K562 (cell line): ENCODE results near the gene GRIP1. TPM values are rescaled to one million over a fixed set of nuclear protein-coding genes. Genes with fewer than 3 reads are reported as not detected.

Experiments
- ATAC-seq: fragments of 200-7000 bp; cut with Tn5 transposase; 3 replicates; pipeline ENCODE4 v1.9.1; 2020; ENCODE audit warnings: moderate library complexity
- BruUV-seq: library from RNA; stranded (reverse); fragments of 400-500 nt; replicated peaks from 2 replicates; lab custom pipeline; 2021; lab: Mats Ljungman, UMichigan
- CTCF ChIA-PET: fragments of 300-600 bp; formaldehyde crosslinking; extraction: SDS; loops from one replicate; lab custom pipeline; 2021; ENCODE audit warnings: low intra/inter-chr PET ratio; lab: Yijun Ruan, JAX
- POLR2A ChIA-PET: fragments of 300-600, 350-650 bp; sonication (Branson Sonifier 250); formaldehyde crosslinking; extraction: SDS; loops from one replicate; lab custom pipeline; 2021; ENCODE audit warnings: antibody characterized with exemption, inconsistent platforms; lab: Yijun Ruan, JAX
- DNase-seq, 4 experiments: peaks; one replicate each; pipeline versions ENCODE4 v3.0.0 to v3.0.0-alpha.2; 2011 to 2018; ENCODE audit warnings: low spot score in 3 of 4, mixed read lengths in 3 of 4; ENCODE audit errors: extremely low read depth in 1 of 4
- FAIRE-seq: peaks from 2 replicates; lab custom pipeline; 2011; peaks lifted over from hg19 to GRCh38; lab: Jason Lieb, UNC
- H2AFZ ChIP-seq: 2 replicates; pipeline ENCODE4 v1.6.0; 2011; ENCODE audit warnings: low read depth, low read length, control low read depth, inconsistent platforms
- H3K27ac ChIP-seq: fragments of 200-600 bp; 3 replicates; pipeline ENCODE4 v1.8.0; 2011; ENCODE audit warnings: low read depth, mild to moderate bottlenecking, control low read depth, inconsistent platforms, low read length, moderate library complexity, mixed read lengths; ENCODE audit errors: extremely low read depth
- H3K27me3 ChIP-seq, 2 experiments: fragments of 300-600 bp in 1 of 2; 2 replicates in 1 of 2; 3 replicates in 1 of 2; pipeline versions ENCODE4 v1.6.0 to v1.8.0; 2011; ENCODE audit warnings: inconsistent platforms in 2 of 2, low read length in 2 of 2, mild to moderate bottlenecking in 1 of 2, mixed read lengths in 1 of 2, moderate library complexity in 1 of 2; ENCODE audit not compliant: control insufficient read depth in 2 of 2, insufficient read depth in 2 of 2
- H3K36me3 ChIP-seq: fragments of 300-600 bp; 3 replicates; pipeline ENCODE4 v1.8.0; 2011; ENCODE audit warnings: mild to moderate bottlenecking, low read length, inconsistent platforms; ENCODE audit not compliant: control insufficient read depth, insufficient read depth
- H3K4me1 ChIP-seq, 2 experiments: fragments of 200-600 bp in 1 of 2; replicated peaks in 1 of 2; 2 replicates in 1 of 2; 3 replicates in 1 of 2; pipeline versions ENCODE4 v1.5.1 to v1.8.0; 2011; ENCODE audit warnings: inconsistent platforms in 2 of 2, low read length in 2 of 2, mild to moderate bottlenecking in 1 of 2, mixed read lengths in 1 of 2, moderate library complexity in 1 of 2; ENCODE audit not compliant: control insufficient read depth in 2 of 2, insufficient read depth in 2 of 2
- H3K4me2 ChIP-seq: 2 replicates; pipeline ENCODE4 v1.6.1; 2011; ENCODE audit warnings: low read length, control low read depth, inconsistent platforms, mixed read lengths; ENCODE audit not compliant: insufficient read depth
- H3K4me3 ChIP-seq: fragments of 200-600 bp; sonication (generic), shearing (Covaris generic); 2 replicates; pipeline ENCODE4 v1.5.1; 2016; ENCODE audit warnings: control low read depth, inconsistent platforms
- H3K79me2 ChIP-seq: fragments of 200-600 bp; 3 replicates; pipeline ENCODE4 v1.8.0; 2011; ENCODE audit warnings: low read length, inconsistent platforms; ENCODE audit not compliant: control insufficient read depth, insufficient read depth
- H3K9ac ChIP-seq, 2 experiments: 2 replicates each; pipeline versions ENCODE4 v1.6.0 to v1.6.1; 2011; ENCODE audit warnings: low read depth in 2 of 2, low read length in 2 of 2, control low read depth in 1 of 2, inconsistent platforms in 1 of 2, mild to moderate bottlenecking in 1 of 2, mixed read lengths in 1 of 2; ENCODE audit not compliant: insufficient read depth in 1 of 2
- H3K9me1 ChIP-seq: one replicate; pipeline ENCODE4 v1.6.0; 2011; ENCODE audit warnings: inconsistent platforms, mild to moderate bottlenecking, low read length, moderate library complexity; ENCODE audit not compliant: control insufficient read depth, insufficient read depth
- H3K9me3 ChIP-seq: replicated peaks from 2 replicates; pipeline ENCODE4 v1.5.1; 2011; ENCODE audit warnings: low read depth, low read length, inconsistent platforms; ENCODE audit not compliant: control insufficient read depth, insufficient read depth
- H4K20me1 ChIP-seq: replicated peaks from 2 replicates; pipeline ENCODE4 v1.6.1; 2011; ENCODE audit warnings: low read length, inconsistent platforms, mixed read lengths; ENCODE audit not compliant: control insufficient read depth, insufficient read depth
- C11orf30 ChIP-seq: fragments of 450-650 bp; IDR thresholded peaks from 2 replicates; pipeline ENCODE4 v1.6.1; 2016; ENCODE audit warnings: low read depth, mild to moderate bottlenecking
- CGGBP1 ChIP-seq: fragments of 250-450 bp; sonication (Bioruptor Pico); IDR thresholded peaks from 2 replicates; pipeline ENCODE4 v1.9.0; 2021; ENCODE audit warnings: mild to moderate bottlenecking
- FOS ChIP-seq: IDR thresholded peaks from 3 replicates; pipeline ENCODE4 v1.6.1; 2011; ENCODE audit not compliant: insufficient read length; ENCODE audit errors: extremely low read depth
- JUN ChIP-seq, 2 experiments: sonication (generic) in 1 of 2; formaldehyde crosslinking in 1 of 2; IDR thresholded peaks; 2 replicates each; pipeline versions ENCODE4 v1.6.1 to v1.8.0; 2012 to 2022; ENCODE audit warnings: borderline replicate concordance in 2 of 2, mild to moderate bottlenecking in 2 of 2, improper control_type of control experiment in 1 of 2, low read depth in 1 of 2, low read length in 1 of 2, missing genetic modification reagents in 1 of 2
- KLF6 ChIP-seq: fragments of 250-450 bp; sonication (Bioruptor Pico); IDR thresholded peaks from 2 replicates; pipeline ENCODE4 v1.4.0; 2020; ENCODE audit warnings: mild to moderate bottlenecking, moderate library complexity, borderline replicate concordance
- MECOM ChIP-seq: fragments of 250-450 bp; sonication (Bioruptor Pico); IDR thresholded peaks from 2 replicates; pipeline ENCODE4 v1.8.0; 2022; ENCODE audit warnings: inconsistent platforms
- NR4A1 ChIP-seq, 2 experiments: fragments of 250-450 bp in 1 of 2; fragments of 450-650 bp in 1 of 2; sonication (Bioruptor Pico) in 1 of 2; IDR thresholded peaks; 2 replicates each; pipeline versions ENCODE4 v1.4.0 to v1.6.1; 2016 to 2020; ENCODE audit warnings: mild to moderate bottlenecking in 2 of 2, missing compliant biosample characterization in 1 of 2, missing genetic modification characterization in 1 of 2, moderate library complexity in 1 of 2
- NUFIP1 ChIP-seq: fragments of 450-650 bp; IDR thresholded peaks from 2 replicates; pipeline ENCODE4 v1.6.1; 2018; ENCODE audit not compliant: partially characterized antibody
- RFX7 ChIP-seq: fragments of 250-450 bp; sonication (Bioruptor Pico); IDR thresholded peaks from 2 replicates; pipeline ENCODE4 v1.5.1; 2021; ENCODE audit warnings: mild to moderate bottlenecking
- SMAD3 ChIP-seq: fragments of 450-650 bp; formaldehyde crosslinking; conservative IDR thresholded peaks from 2 replicates; pipeline ENCODE4 v1.4.0; 2020; ENCODE audit warnings: mild to moderate bottlenecking
- ZFX ChIP-seq: sonication (generic); formaldehyde crosslinking; IDR thresholded peaks from 2 replicates; pipeline ENCODE4 v1.8.0; 2022; ENCODE audit warnings: mild to moderate bottlenecking, missing genetic modification reagents, moderate library complexity
- ZNF239 ChIP-seq: fragments of 250-450 bp; sonication (Bioruptor Pico); IDR thresholded peaks from 2 replicates; pipeline ENCODE4 v1.4.0; 2020; ENCODE audit warnings: mild to moderate bottlenecking
- ZNF311 ChIP-seq: fragments of 250-450 bp; sonication (Bioruptor Pico); IDR thresholded peaks from 2 replicates; pipeline ENCODE4 v1.4.0; 2020; ENCODE audit warnings: mild to moderate bottlenecking, moderate library complexity
- ZNF444 ChIP-seq: fragments of 250-450 bp; sonication (Bioruptor Pico); IDR thresholded peaks from 2 replicates; pipeline ENCODE4 v1.4.0; 2020; ENCODE audit warnings: mild to moderate bottlenecking, moderate library complexity
- ZNF717 ChIP-seq: fragments of 250-450 bp; sonication (Bioruptor Pico); IDR thresholded peaks from 2 replicates; pipeline ENCODE4 v1.5.0; 2021
- WGBS: fragments of 100-300 bp; shearing (Covaris generic); methylation state at CpG from one replicate; pipeline ENCODE4 v1.1.6; 2016; ENCODE audit warnings: low coverage, mixed read lengths; ENCODE audit not compliant: insufficient coverage; ENCODE audit errors: missing lambda C conversion rate; 5-methylcytosine and 5-hydroxymethylcytosine counted together
- in situ Hi-C: fragments of 300-500 bp; cut with MboI; formaldehyde crosslinking; loops from 4 replicates; pipeline ENCODE4 v1.15.0; 2018; ENCODE audit warnings: inconsistent platforms, mixed read lengths
- intact Hi-C: fragments of 100-400 bp; cut with micrococcal nuclease; formaldehyde crosslinking; loops from 2 replicates; pipeline ENCODE4 v1.14.2; 2022
- polyA plus RNA-seq, 8 experiments: library from polyadenylated mRNA; depleted of rRNA in 4 of 8; stranded (reverse) in 5 of 8; unstranded in 3 of 8; fragments of >200 nt; fragmentation: Nextera tagmentation in 2 of 8; fragmentation: Illumina TruSeq in 1 of 8; extraction: Ambion mirVana in 2 of 8; extraction: Trizol in 1 of 8; gene quantifications; 2 replicates each; pipeline versions ENCODE4 v1.2.1 to v1.2.3, GENCODE V29; 2011 to 2014; ENCODE audit warnings: inconsistent platforms in 1 of 8, missing spikeins in 1 of 8
- total RNA-seq, 7 experiments: library from RNA; depleted of rRNA in 6 of 7; stranded (reverse); fragments of >200 nt in 6 of 7; fragmentation: Illumina TruSeq in 2 of 7; extraction: Trizol in 2 of 7; gene quantifications; 2 replicates each; pipeline versions ENCODE4 v1.2.1 to v1.2.3, GENCODE V29; 2011 to 2021; ENCODE audit warnings: low replicate concordance in 1 of 7
- TF ChIP-seq, protein P1 (sequence below): fragments of 450-650 bp; formaldehyde crosslinking; IDR thresholded peaks from 2 replicates; pipeline ENCODE4 v1.4.0; 2020; ENCODE audit warnings: mild to moderate bottlenecking, moderate library complexity
- TF ChIP-seq, protein P2 (sequence below): fragments of 200-800 bp; sonication (Bioruptor generic); IDR thresholded peaks from 2 replicates; pipeline ENCODE4 v1.6.1; 2017; ENCODE audit warnings: missing genetic modification characterization, missing compliant biosample characterization

The GRIP1 gene
- total and polyA plus RNA-seq, 9 of the 15 experiments (the other 6 are each of a cell fraction or from before 2014, with no cell fraction given): 0.28 to 1.2 (median 0.45) TPM

- H3K4me1 ChIP-seq: no peaks in the 10 kb centered on the region
- BruUV-seq: no TSS peak
- CTCF ChIA-PET: no interaction called here
- FAIRE-seq (no peak), ATAC-seq (no peak)
- no peaks in the 10 kb centered on the region for H3K27me3 ChIP-seq
- H4K20me1 ChIP-seq: no peaks in the 10 kb centered on the region
- H3K79me2 ChIP-seq: no peaks in the 10 kb centered on the region
- H3K36me3 ChIP-seq: no peaks in the 10 kb centered on the region
- no peak overlapping the region for H3K27ac ChIP-seq
- H3K4me2 ChIP-seq: no peak overlapping the region
- TF ChIP-seq ZNF311 (CRISPR knock-in tag): no peak
- TF ChIP-seq JUN (IDR thresholded peaks at IDR 0.05; ENCODE audit: borderline replicate concordance, low read depth, low read length): no peak
- TF ChIP-seq JUN (CRISPR knock-in tag; IDR thresholded peaks at IDR 0.05; ENCODE audit: borderline replicate concordance): no peak
- TF ChIP-seq FOS: no peak
- TF ChIP-seq, protein P1, sequence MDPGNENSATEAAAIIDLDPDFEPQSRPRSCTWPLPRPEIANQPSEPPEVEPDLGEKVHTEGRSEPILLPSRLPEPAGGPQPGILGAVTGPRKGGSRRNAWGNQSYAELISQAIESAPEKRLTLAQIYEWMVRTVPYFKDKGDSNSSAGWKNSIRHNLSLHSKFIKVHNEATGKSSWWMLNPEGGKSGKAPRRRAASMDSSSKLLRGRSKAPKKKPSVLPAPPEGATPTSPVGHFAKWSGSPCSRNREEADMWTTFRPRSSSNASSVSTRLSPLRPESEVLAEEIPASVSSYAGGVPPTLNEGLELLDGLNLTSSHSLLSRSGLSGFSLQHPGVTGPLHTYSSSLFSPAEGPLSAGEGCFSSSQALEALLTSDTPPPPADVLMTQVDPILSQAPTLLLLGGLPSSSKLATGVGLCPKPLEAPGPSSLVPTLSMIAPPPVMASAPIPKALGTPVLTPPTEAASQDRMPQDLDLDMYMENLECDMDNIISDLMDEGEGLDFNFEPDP (CRISPR knock-in tag): no peak
- TF ChIP-seq, protein P2, sequence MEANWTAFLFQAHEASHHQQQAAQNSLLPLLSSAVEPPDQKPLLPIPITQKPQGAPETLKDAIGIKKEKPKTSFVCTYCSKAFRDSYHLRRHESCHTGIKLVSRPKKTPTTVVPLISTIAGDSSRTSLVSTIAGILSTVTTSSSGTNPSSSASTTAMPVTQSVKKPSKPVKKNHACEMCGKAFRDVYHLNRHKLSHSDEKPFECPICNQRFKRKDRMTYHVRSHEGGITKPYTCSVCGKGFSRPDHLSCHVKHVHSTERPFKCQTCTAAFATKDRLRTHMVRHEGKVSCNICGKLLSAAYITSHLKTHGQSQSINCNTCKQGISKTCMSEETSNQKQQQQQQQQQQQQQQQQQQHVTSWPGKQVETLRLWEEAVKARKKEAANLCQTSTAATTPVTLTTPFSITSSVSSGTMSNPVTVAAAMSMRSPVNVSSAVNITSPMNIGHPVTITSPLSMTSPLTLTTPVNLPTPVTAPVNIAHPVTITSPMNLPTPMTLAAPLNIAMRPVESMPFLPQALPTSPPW: no peak
- no peak for TF ChIP-seq ZNF239 (CRISPR knock-in tag)
- TF ChIP-seq ZNF444: no peak
- TF ChIP-seq ZNF717 (CRISPR knock-in tag): no peak
- no peak for TF ChIP-seq MECOM (CRISPR knock-in tag)
- TF ChIP-seq SMAD3 (CRISPR knock-in tag): no peak
- TF ChIP-seq ZFX (CRISPR knock-in tag): no peak
- TF ChIP-seq NUFIP1: no peak
- no peak for TF ChIP-seq KLF6 (CRISPR knock-in tag)
- no peak for TF ChIP-seq NR4A1 (CRISPR knock-in tag; IDR thresholded peaks at IDR 0.05)
- TF ChIP-seq NR4A1 (tag; IDR thresholded peaks at IDR 0.05): no peak
- no peak for TF ChIP-seq C11orf30
- no peak for TF ChIP-seq CGGBP1 (CRISPR knock-in tag)
- TF ChIP-seq RFX7 (CRISPR knock-in tag): no peak
- TF ChIP-seq, all 486 proteins: peak for 0
- in situ Hi-C loops: no loop called here
- no peak for DNase-seq
- WGBS: 5% methylated on average over 3 of the region's 3 CpGs
- Histone ChIP-seq H3K9ac (no peak overlapping the region), H2AFZ (no peak overlapping the region), H3K9me1 (no peaks in the 10 kb centered on the region), H3K4me3 (no peak overlapping the region), H3K9me3 (no peaks in the 10 kb centered on the region)
- intact Hi-C loops: no loop called here
- POLR2A ChIA-PET: no interaction called here
These were observed 141.0 kb downstream of the GRIP1 start for GRCh38 chr12:66537876-66538275.
